Fibroblast of skin of scalp (primary cell): ENCODE measurements around the gene MTA3.

ENCODE experiments used
- DNase-seq: peaks from one replicate; pipeline ENCODE4 v3.0.0-alpha.2; 2013

The MTA3 gene

GRCh38 chr2:42742740-42743658 is 174.6 kb downstream of the MTA3 start:
- no peak for DNase-seq

GRCh38 chr2:42743659-42743990 is 175.2 kb downstream of the MTA3 start:
- peak; percentile 29 for DNase-seq

- DNase-seq: no peak
Observed at GRCh38 chr2:42744545-42745082, 176.2 kb downstream of the MTA3 start.

- DNase-seq: no peak
Observed at GRCh38 chr2:42747422-42747821, 179.0 kb downstream of the MTA3 start.

- no peak for DNase-seq
Observed at GRCh38 chr2:42748840-42749239, 180.4 kb downstream of the MTA3 start.

- no peak for DNase-seq
Observed at GRCh38 chr2:42752314-42752713, 183.9 kb downstream of the MTA3 start.

- no peak for DNase-seq
Observed at GRCh38 chr2:42752816-42753813, 184.7 kb downstream of the MTA3 start.

- no peak for DNase-seq
Observed at GRCh38 chr2:42754021-42754775, 185.8 kb downstream of the MTA3 start.

GRCh38 chr2:42754776-42755140 is 186.3 kb downstream of the MTA3 start:
- no peak for DNase-seq

GRCh38 chr2:42755191-42755880 is 186.9 kb downstream of the MTA3 start:
- peak; percentile 68 for DNase-seq

GRCh38 chr2:42756150-42756775 is 187.8 kb downstream of the MTA3 start:
- no peak for DNase-seq

GRCh38 chr2:42756966-42757513 is 188.6 kb downstream of the MTA3 start:
- peak; percentile 17 for DNase-seq

GRCh38 chr2:42757981-42758740 is 189.7 kb downstream of the MTA3 start:
- no peak for DNase-seq

- DNase-seq: no peak
Observed at GRCh38 chr2:42758751-42759150, 190.3 kb downstream of the MTA3 start.

- no peak for DNase-seq
Observed at GRCh38 chr2:42761554-42761953, 193.1 kb downstream of the MTA3 start.

GRCh38 chr2:42762155-42762554 is 193.7 kb downstream of the MTA3 start:
- no peak for DNase-seq

- no peak for DNase-seq
Observed at GRCh38 chr2:42762823-42763804, 194.7 kb downstream of the MTA3 start.

- no peak for DNase-seq
Observed at GRCh38 chr2:42764096-42764495, 195.7 kb downstream of the MTA3 start, which contains the start of gene OXER1. Gene OXER1 (minus strand): TSS chr2:42764135. CDS start chr2:42764062, 73 bp downstream.

GRCh38 chr2:42764901-42765300 is 196.5 kb downstream of the MTA3 start:
- DNase-seq: no peak
